ENCODE results near the gene GPHN. TPM values are rescaled to one million over a fixed set of nuclear protein-coding genes. Genes with fewer than 3 reads are reported as not detected.
"Not testable (repeated sequence)": the region's sequence is repeated elsewhere in the genome, so short reads cannot be mapped to it uniquely, and the experiment has no call there.

GPHN gene
- total and polyA plus RNA-seq, 2 donors (not counting 3 experiments of a cell fraction or from before 2014, with no cell fraction given): 5.1 to 23.2 TPM

GRCh38 chr14:66501592-66501991 lies 6.4 kb upstream of the GPHN start:
- ChIA-PET CTCF (no interaction called here), POLR2A (no interaction called here)
- Histone ChIP-seq H3K79me2 (ENCODE audit: control insufficient read depth, insufficient read depth, low read length) (no peaks in the 10 kb centered on the region), H3K9me3 (replicated peaks; ENCODE audit: control insufficient read depth, insufficient read depth, low read length) (no peaks in the 10 kb centered on the region), H3K9ac (replicated peaks; ENCODE audit: extremely low read depth, insufficient read depth, low read length) (no peak overlapping the region), H3K27me3 (ENCODE audit: control insufficient read depth in 2 of 2, insufficient read depth in 2 of 2, low read length in 2 of 2) (no peaks in the 10 kb centered on the region), H2AFZ (ENCODE audit: low read depth, low read length) (no peak overlapping the region), H3K4me2 (ENCODE audit: insufficient read depth, low read length) (no peak overlapping the region), H3K36me3 (ENCODE audit: control insufficient read depth in 2 of 2, extremely low read depth in 1 of 2, insufficient read depth in 2 of 2, low read length in 2 of 2) (no peaks in the 10 kb centered on the region), H3K4me1 (ENCODE audit: control insufficient read depth, extremely low read depth, insufficient read depth, low read length) (no peaks in the 10 kb centered on the region), H4K20me1 (replicated peaks; ENCODE audit: control insufficient read depth, extremely low read depth, insufficient read depth, low read length) (no peaks in the 10 kb centered on the region), H3K9me1 (replicated peaks; ENCODE audit: control insufficient read depth, extremely low read depth, insufficient read depth, low read length) (no peaks in the 10 kb centered on the region), H3K4me3 (replicated peaks in 1 of 3; ENCODE audit: insufficient read depth in 1 of 3, low read depth in 1 of 3, low read length in 3 of 3) (no peak overlapping the region), H3K27ac (ENCODE audit: insufficient read depth, low read depth, low read length) (no peak overlapping the region)
- no peak for DNase-seq (ENCODE audit: low read depth, low spot score)
- TF ChIP-seq MAX (IDR thresholded peaks at IDR 0.05; ENCODE audit: insufficient read depth, insufficient read length) (no peak), POLR2A (IDR thresholded peaks at IDR 0.05; ENCODE audit: low read depth, low read length) (no peak), FOS (IDR thresholded peaks at IDR 0.05; ENCODE audit: borderline replicate concordance, insufficient read depth, low read length) (no peak), MYC (IDR thresholded peaks at IDR 0.05; ENCODE audit: low read depth, low read length) (no peak), JUN (IDR thresholded peaks at IDR 0.05; ENCODE audit: borderline replicate concordance, insufficient read depth, insufficient read length, low read depth) (no peak)
- intact Hi-C loops (cut with micrococcal nuclease) (no loop called here), dilution Hi-C loops (cut with MboI; ENCODE audit: extremely low pct_ligation_motif_present, low sequenced_read_pairs) (no loop called here)
- BruUV-seq (replicated peaks): no TSS peak
- FAIRE-seq: no peak

GRCh38 chr14:66502836-66503235 lies 5.1 kb upstream of the GPHN start:
- dilution Hi-C loops (cut with MboI; ENCODE audit: extremely low pct_ligation_motif_present, low sequenced_read_pairs); H2AFZ ChIP-seq (ENCODE audit: low read depth, low read length); CTCF ChIA-PET; H3K9me1 ChIP-seq (replicated peaks; ENCODE audit: control insufficient read depth, extremely low read depth, insufficient read depth, low read length); H3K36me3 ChIP-seq (ENCODE audit: control insufficient read depth in 2 of 2, extremely low read depth in 1 of 2, insufficient read depth in 2 of 2, low read length in 2 of 2); intact Hi-C loops (cut with micrococcal nuclease); H3K4me2 ChIP-seq (ENCODE audit: insufficient read depth, low read length); H3K79me2 ChIP-seq (ENCODE audit: control insufficient read depth, insufficient read depth, low read length); FAIRE-seq; POLR2A ChIA-PET; BruUV-seq (replicated peaks); DNase-seq (ENCODE audit: low read depth, low spot score); H3K27me3 ChIP-seq (ENCODE audit: control insufficient read depth in 2 of 2, insufficient read depth in 2 of 2, low read length in 2 of 2); H3K9ac ChIP-seq (replicated peaks; ENCODE audit: extremely low read depth, insufficient read depth, low read length); H3K27ac ChIP-seq (ENCODE audit: insufficient read depth, low read depth, low read length); H3K4me1 ChIP-seq (ENCODE audit: control insufficient read depth, extremely low read depth, insufficient read depth, low read length); H3K9me3 ChIP-seq (replicated peaks; ENCODE audit: control insufficient read depth, insufficient read depth, low read length); H4K20me1 ChIP-seq (replicated peaks; ENCODE audit: control insufficient read depth, extremely low read depth, insufficient read depth, low read length); H3K4me3 ChIP-seq (replicated peaks in 1 of 3; ENCODE audit: insufficient read depth in 1 of 3, low read depth in 1 of 3, low read length in 3 of 3): not testable (repeated sequence)
